ENCODE data around the gene FXYD1. TPM values are rescaled to one million over a fixed set of nuclear protein-coding genes. Genes with fewer than 3 reads are reported as not detected.

The FXYD1 gene
- total RNA-seq, 1 donor from 2014 or later: 0.52 TPM

GRCh38 chr19:35135389-35135909, 3.2 kb upstream of the FXYD1 start:
- no peak overlapping the region for H3K4me2 ChIP-seq (ENCODE audit: low read length)

DNA sequence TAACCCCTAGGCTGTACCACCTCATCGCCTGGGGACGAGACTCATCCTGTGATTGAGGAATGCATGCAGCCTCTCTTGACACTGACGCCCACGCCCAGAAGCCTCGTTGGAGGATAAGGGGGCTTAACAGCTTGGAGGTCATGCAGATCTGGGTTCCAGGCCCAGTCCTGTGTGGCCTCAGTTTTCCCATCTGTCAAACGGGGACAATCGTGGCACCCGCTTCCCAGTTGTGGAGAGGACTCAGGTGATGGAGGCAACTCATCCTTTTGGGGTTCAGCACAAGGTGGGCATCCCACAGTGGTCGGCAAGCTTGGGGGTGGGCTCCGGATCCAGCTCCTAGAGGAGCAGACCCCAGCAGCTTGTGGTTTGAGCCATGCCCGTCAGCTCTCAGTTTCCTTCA, 2.4 kb upstream of the FXYD1 start:
- Mint-ChIP-seq H3K4me1 (ENCODE audit: low read depth, unreplicated experiment) (peaks cover 7% of the 10 kb centered on the region), H3K27ac (ENCODE audit: unreplicated experiment) (no peak overlapping the region), H3K9me3 (ENCODE audit: unreplicated experiment) (peaks cover 8% of the 10 kb centered on the region), H3K4me3 (ENCODE audit: unreplicated experiment) (no peak overlapping the region), H3K27me3 (ENCODE audit: low read depth, unreplicated experiment) (peaks cover 20% of the 10 kb centered on the region), H3K36me3 (ENCODE audit: low read depth, unreplicated experiment) (no peaks in the 10 kb centered on the region)
- Histone ChIP-seq H3K4me1 (ENCODE audit: insufficient read depth, low read length) (peaks cover 4% of the 10 kb centered on the region), H3K9me3 (ENCODE audit: insufficient read depth, low read depth, low read length) (no peaks in the 10 kb centered on the region), H2AFZ (ENCODE audit: low read depth, low read length) (no peak overlapping the region), H3K9ac (ENCODE audit: low read length) (no peak overlapping the region), H3K36me3 (ENCODE audit: insufficient read depth, low read length) (no peaks in the 10 kb centered on the region), H3K79me2 (ENCODE audit: insufficient read depth, low read length) (no peaks in the 10 kb centered on the region), H3K4me2 (ENCODE audit: low read length) (no peak overlapping the region), H3K27ac (ENCODE audit: low read depth, low read length) (no peak overlapping the region), H4K20me1 (ENCODE audit: insufficient read depth, low read length) (no peaks in the 10 kb centered on the region), H3K27me3 (ENCODE audit: insufficient read depth, low read length) (peaks cover 3% of the 10 kb centered on the region), H3K4me3 (ENCODE audit: insufficient read depth, low read depth, low read length) (no peak overlapping the region)
- no peak for DNase-seq (ENCODE audit: low read depth)
- TF ChIP-seq EZH2 (IDR thresholded peaks at IDR 0.05; ENCODE audit: insufficient read depth, low read length): no peak
- no peak for TF ChIP-seq CTCF (IDR thresholded peaks at IDR 0.05; ENCODE audit: insufficient read depth, low read depth, low read length)
- no peak for FAIRE-seq

More at GRCh38 chr19:35135389-35135909, 3.2 kb upstream of the FXYD1 start:
- FAIRE-seq (no peak), DNase-seq (ENCODE audit: low read depth) (peak; percentile 20)
- Mint-ChIP-seq H3K27ac (ENCODE audit: unreplicated experiment) (no peak overlapping the region), H3K27me3 (ENCODE audit: low read depth, unreplicated experiment) (peaks cover 23% of the 10 kb centered on the region), H3K4me3 (ENCODE audit: unreplicated experiment) (no peak overlapping the region), H3K9me3 (ENCODE audit: unreplicated experiment) (peaks cover 8% of the 10 kb centered on the region), H3K36me3 (ENCODE audit: low read depth, unreplicated experiment) (no peaks in the 10 kb centered on the region), H3K4me1 (ENCODE audit: low read depth, unreplicated experiment) (peaks cover 7% of the 10 kb centered on the region)
- H3K4me1 ChIP-seq (ENCODE audit: insufficient read depth, low read length): peaks cover 4% of the 10 kb centered on the region
- peaks cover 3% of the 10 kb centered on the region for H3K27me3 ChIP-seq (ENCODE audit: insufficient read depth, low read length)
- no peaks in the 10 kb centered on the region for H3K9me3 ChIP-seq (ENCODE audit: insufficient read depth, low read depth, low read length)
- no peak overlapping the region for H2AFZ ChIP-seq (ENCODE audit: low read depth, low read length)
- H3K36me3 ChIP-seq (ENCODE audit: insufficient read depth, low read length): no peaks in the 10 kb centered on the region
- no peak overlapping the region for H3K4me3 ChIP-seq (ENCODE audit: insufficient read depth, low read depth, low read length)
- TF ChIP-seq CTCF (IDR thresholded peaks at IDR 0.05; ENCODE audit: insufficient read depth, low read depth, low read length) (peak; percentile 48), EZH2 (IDR thresholded peaks at IDR 0.05; ENCODE audit: insufficient read depth, low read length) (no peak)
- no peaks in the 10 kb centered on the region for H3K79me2 ChIP-seq (ENCODE audit: insufficient read depth, low read length)
- H3K27ac ChIP-seq (ENCODE audit: low read depth, low read length): no peak overlapping the region
- H4K20me1 ChIP-seq (ENCODE audit: insufficient read depth, low read length): no peaks in the 10 kb centered on the region
- no peak overlapping the region for H3K9ac ChIP-seq (ENCODE audit: low read length)

- no peaks in the 10 kb centered on the region for H3K9me3 ChIP-seq (ENCODE audit: insufficient read depth, low read depth, low read length)
- no peak overlapping the region for H3K4me3 Mint-ChIP-seq (ENCODE audit: unreplicated experiment)
- peaks cover 10% of the 10 kb centered on the region for H3K27me3 ChIP-seq (ENCODE audit: insufficient read depth, low read length)
- H3K4me1 Mint-ChIP-seq (ENCODE audit: low read depth, unreplicated experiment): peaks cover 10% of the 10 kb centered on the region
- DNase-seq (ENCODE audit: low read depth): no peak
- peaks cover 8% of the 10 kb centered on the region for H3K9me3 Mint-ChIP-seq (ENCODE audit: unreplicated experiment)
- no peak overlapping the region for H3K4me3 ChIP-seq (ENCODE audit: insufficient read depth, low read depth, low read length)
- TF ChIP-seq CTCF (IDR thresholded peaks at IDR 0.05; ENCODE audit: insufficient read depth, low read depth, low read length): no peak
- no peak for TF ChIP-seq EZH2 (IDR thresholded peaks at IDR 0.05; ENCODE audit: insufficient read depth, low read length)
- H3K79me2 ChIP-seq (ENCODE audit: insufficient read depth, low read length): no peaks in the 10 kb centered on the region
- H4K20me1 ChIP-seq (ENCODE audit: insufficient read depth, low read length): no peaks in the 10 kb centered on the region
- no peaks in the 10 kb centered on the region for H3K36me3 ChIP-seq (ENCODE audit: insufficient read depth, low read length)
- no peak overlapping the region for H3K4me2 ChIP-seq (ENCODE audit: low read length)
- no peak overlapping the region for H3K27ac ChIP-seq (ENCODE audit: low read depth, low read length)
- peaks cover 4% of the 10 kb centered on the region for H3K4me1 ChIP-seq (ENCODE audit: insufficient read depth, low read length)
- H3K36me3 Mint-ChIP-seq (ENCODE audit: low read depth, unreplicated experiment): no peaks in the 10 kb centered on the region
- H3K27ac Mint-ChIP-seq (ENCODE audit: unreplicated experiment): no peak overlapping the region
- H3K9ac ChIP-seq (ENCODE audit: low read length): no peak overlapping the region
- peaks cover 28% of the 10 kb centered on the region for H3K27me3 Mint-ChIP-seq (ENCODE audit: low read depth, unreplicated experiment)
- FAIRE-seq: no peak
- no peak overlapping the region for H2AFZ ChIP-seq (ENCODE audit: low read depth, low read length)
These were observed 1.5 kb upstream of the FXYD1 start for GRCh38 chr19:35136977-35137702.
